Tongue (tissue), 2 donors: Measurements from ENCODE around the gene PRM3. TPM values are rescaled to one million over a fixed set of nuclear protein-coding genes. Genes with fewer than 3 reads are reported as not detected.

ENCODE experiments used
- DNase-seq: peaks from one replicate; pipeline ENCODE4 v3.0.0-alpha.2; 2015
- total RNA-seq: library from RNA; depleted of rRNA; stranded (reverse); fragments of >200 nt; gene quantifications from one replicate; pipeline ENCODE4 v1.2.3, GENCODE V29; 2014

The PRM3 gene
- total RNA-seq, 1 donor from 2014 or later, result not detected

GRCh38 chr16:11245222-11245737, 28.1 kb downstream of the PRM3 start:
- no peak for DNase-seq

DNA sequence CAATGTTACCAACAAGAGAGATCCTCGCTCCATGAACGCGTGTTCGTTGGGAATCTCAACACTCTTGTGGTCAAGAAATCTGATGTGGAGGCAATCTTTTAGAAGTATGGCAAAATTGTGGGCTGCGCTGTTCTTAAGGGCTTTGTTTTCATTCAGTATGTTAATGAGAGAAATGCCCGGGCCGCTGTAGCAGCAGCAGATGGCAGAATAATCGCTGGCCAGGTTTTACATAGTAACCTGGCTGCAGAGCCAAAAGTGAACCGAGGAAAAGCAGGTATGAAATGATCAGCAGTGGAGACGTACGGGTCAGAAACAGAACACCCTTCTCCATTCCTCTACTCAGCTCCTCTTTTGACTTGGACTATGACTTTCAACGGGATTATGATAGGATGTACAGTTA, 30.8 kb downstream of the PRM3 start:
- no peak for DNase-seq

DNA sequence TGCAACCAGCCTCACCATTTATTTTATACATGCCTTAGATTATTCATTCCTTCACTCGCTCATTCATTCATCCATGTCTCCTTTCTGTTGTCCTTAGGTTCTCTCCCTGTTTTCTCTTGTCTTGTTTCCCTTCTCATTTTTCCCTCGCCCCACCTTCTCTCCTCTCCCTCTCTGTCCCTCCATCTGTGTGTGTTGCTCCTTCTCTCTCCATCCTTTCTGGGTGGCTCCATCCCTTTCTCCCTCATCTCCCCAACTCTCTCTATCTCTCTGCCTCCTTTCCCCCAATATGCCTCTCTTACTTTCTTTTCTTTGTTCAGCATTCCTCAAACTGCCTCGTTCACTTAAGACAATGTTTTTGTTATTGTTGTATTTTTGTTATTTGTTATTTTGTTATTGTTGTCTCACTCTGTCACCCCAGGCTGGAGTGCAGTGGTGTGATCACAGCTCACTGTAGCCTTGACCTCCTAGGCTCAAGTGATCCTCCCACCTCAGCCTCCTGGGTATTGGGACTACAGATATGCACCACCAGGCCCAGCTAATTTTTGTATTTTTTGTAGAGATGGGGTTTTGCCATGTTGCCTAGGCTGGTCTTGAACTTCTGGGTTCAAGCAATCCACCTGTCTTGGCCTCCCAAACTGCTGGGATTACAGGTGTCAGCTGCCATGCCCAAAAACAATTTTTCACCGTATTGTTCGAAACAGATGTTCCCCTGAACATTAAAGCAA, 31.8 kb downstream of the PRM3 start:
- DNase-seq, result no peak

GRCh38 chr16:11240636-11241473, 32.6 kb downstream of the PRM3 start:
- peak; percentile 74 for DNase-seq

- DNase-seq, result no peak
Observed at GRCh38 chr16:11239644-11240632, 33.5 kb downstream of the PRM3 start.

GRCh38 chr16:11238272-11239202, 34.9 kb downstream of the PRM3 start:
- no peak for DNase-seq

GRCh38 chr16:11236461-11237254, 36.8 kb downstream of the PRM3 start:
- DNase-seq, result no peak

- no peak for DNase-seq
Observed at GRCh38 chr16:11235703-11235991, 37.8 kb downstream of the PRM3 start.

DNA sequence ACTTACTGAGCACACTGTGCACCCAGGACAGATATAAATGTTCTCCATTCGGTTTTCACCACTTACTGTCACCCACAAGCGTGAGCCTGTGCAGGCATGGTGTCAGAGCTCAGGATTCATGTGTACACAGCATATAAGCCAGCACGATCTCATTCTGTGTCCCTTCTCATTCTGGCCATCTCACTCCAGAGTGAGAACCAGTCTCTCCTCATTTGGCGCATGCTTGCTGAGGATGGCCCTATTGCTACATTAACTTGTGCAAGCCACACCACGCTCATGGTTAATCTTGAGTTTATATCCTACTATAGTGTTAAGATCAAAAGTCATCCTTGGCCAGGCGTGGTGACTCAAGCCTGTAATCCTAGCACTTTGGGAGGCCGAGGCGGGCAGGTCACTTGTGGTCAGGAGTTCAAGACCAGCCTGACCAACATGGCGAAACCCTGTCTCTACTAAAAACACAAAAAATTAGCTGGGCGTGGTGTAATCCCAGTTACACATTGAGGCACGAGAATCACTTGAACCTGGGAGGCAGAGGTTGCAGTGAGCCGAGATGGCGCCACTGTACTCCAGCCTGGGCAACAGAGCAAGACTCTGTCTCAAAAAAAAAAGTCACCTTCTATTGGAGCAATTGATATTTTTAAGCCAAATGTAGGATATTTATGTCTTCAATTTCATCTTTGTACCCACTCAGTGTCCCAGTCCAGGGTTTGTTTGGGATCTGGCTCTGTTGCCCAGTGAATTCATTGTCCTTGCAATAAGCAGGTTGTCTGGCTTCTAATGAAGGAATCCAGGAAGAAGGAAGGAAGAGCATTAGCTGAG, 38.3 kb downstream of the PRM3 start:
- DNase-seq, result no peak

DNA sequence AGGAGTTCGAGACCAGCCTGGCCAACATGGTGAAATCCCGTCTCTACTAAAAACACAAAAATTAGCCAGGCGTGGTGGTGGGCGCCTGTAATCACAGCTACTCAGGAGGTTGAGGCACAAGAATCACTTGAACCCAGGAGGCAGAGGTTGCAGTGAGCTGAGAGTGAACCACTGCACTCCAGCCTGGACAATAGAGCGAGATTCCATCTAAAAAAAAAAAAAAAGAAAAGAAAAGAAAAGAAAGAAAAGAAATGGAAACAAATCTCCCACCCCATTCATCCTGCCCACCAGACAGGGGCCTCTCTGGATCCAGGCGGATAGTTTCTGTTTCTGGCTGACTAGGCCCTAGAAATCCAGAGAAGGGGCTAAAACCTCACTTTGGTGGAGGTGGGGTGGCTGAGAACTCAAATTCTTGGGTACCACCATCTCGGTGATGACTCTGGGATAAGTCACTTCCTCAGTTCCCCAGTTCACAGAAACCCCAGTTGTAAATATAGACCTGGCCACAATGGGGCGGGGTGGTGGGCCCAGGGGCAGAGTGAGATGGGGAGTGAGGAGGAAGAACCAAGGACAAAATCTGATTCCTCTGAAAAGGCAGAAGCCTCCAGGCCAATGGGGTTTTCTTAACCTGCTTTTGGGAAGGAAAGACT, 39.6 kb downstream of the PRM3 start:
- no peak for DNase-seq

- no peak for DNase-seq
Observed at GRCh38 chr16:11232852-11233726, 40.3 kb downstream of the PRM3 start.

- DNase-seq, result no peak
Observed at GRCh38 chr16:11232302-11232851, 41.1 kb downstream of the PRM3 start.

DNA sequence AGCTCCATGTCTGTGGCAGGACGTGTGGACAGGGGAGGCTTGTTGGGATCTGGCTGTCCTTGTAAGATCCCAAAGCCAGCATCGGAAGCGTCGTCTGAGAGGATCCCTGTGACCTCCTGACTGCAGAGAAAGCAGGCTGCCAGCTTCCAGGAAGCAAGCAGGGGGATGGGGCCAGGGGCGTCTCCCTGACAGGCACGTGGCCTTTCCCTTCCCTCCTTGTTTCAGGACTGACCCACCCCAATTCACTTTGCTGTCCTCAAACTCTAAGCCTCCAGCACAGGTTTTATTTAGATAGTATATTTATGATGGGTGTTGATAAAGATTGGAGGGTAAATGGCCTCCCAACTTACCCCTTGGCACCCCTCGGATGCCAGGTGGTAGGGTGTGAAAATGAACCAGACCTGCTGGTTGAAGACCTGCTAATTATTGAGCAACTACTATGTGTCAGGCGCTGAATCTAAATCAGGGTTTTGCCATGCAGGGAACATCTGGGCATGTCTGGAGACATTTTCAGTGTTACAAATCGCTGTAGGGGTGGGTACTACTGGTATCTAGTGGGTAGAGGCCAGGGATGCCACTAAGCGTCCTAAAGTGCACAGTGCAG, 42.0 kb downstream of the PRM3 start:
- DNase-seq, result no peak

- no peak for DNase-seq
Observed at GRCh38 chr16:11229906-11230305, 43.5 kb downstream of the PRM3 start.

DNA sequence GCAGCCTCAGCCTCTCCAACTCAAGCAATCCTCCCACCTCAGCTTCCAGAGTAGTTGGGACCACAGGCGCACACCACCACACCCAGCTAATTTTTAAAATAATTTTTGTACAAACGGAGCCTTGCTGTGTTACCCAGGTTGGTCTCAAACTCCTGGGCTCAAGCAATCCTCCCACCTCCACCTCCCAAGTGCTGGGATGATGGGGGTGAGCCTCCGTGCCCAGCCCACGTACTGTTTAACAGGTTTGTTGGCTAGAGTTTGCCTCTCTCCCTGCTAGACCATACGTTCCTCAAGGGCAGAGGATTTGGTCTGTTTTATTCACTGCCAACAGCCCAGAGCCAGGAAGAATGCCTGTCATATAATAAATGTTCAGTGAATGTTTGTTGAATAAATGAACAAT, 44.0 kb downstream of the PRM3 start:
- no peak for DNase-seq

GRCh38 chr16:11225677-11226549, 47.5 kb downstream of the PRM3 start:
- DNase-seq, result no peak
